GM19025 (cell line): ENCODE results near the gene TOMT.

ENCODE experiments used
- ATAC-seq: cut with Tn5 transposase; IDR thresholded peaks from one replicate; pipeline ENCODE4 v1.9.1; 2021; ENCODE audit warnings: mild to moderate bottlenecking, low read depth, moderate library complexity; ENCODE audit not compliant: unreplicated experiment

The TOMT gene

DNA sequence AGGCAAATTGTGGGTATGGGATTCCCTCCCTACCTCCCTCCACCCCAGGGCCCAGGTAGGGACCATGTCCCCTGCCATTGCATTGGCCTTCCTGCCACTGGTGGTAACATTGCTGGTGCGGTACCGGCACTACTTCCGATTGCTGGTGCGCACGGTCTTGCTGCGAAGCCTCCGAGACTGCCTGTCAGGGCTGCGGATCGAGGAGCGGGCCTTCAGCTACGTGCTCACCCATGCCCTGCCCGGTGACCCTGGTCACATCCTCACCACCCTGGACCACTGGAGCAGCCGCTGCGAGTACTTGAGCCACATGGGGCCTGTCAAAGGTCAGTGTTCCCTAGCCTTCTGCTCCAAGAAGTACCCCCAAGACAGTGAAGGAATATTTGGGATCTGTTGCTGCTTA lies at the start of gene TOMT:
Gene TOMT (plus strand): TSS at position 37 of the 400 bp plus-strand sequence. CDS start 28 bp downstream, at position 65.
- ATAC-seq, result no peak

- ATAC-seq, result no peak
Observed at GRCh38 chr11:72058416-72059034, 47.2 kb upstream of the TOMT start.

- ATAC-seq, result no peak
Observed at GRCh38 chr11:72061739-72062396, 43.9 kb upstream of the TOMT start.

GRCh38 chr11:72066855-72067254 lies 38.9 kb upstream of the TOMT start:
- no peak for ATAC-seq

GRCh38 chr11:72067266-72067665 lies 38.5 kb upstream of the TOMT start:
- ATAC-seq, result no peak

DNA sequence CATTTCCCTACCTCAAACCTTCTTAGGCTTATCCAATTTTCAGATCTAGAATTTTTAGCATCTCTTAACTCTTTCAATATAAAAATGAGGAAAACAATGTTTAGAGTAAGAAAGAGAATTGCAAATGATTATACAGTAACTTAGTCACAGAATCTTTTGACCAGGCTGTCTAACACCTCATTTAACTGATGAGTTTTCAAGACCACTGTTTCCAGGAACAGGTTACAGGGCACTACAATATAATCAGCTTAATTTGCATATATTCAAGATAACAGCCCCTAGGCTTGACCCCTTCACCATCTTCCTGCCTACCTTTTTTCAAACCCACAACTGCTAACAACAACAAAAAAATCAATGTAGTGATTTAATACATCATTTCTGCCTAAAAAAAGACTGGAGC lies 38.0 kb upstream of the TOMT start:
- ATAC-seq, result no peak

DNA sequence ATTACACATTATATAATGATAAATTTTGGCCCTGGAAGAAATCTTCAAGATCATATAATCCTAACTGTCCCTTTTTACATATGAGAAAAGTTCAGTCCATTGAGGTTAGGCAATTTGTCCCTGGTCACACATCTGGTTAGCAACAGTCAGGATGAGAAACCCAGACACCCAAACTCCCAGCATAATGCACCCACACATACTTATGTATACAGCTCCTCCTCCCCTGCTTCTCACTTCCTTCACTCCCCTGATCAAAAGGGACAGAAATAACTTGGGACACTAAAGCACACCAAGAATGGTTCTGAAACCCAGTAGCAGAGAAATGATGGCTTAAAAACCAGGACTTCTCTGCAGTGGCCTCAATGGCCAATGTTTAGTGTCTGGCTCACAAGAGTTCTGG lies 36.5 kb upstream of the TOMT start:
- ATAC-seq, result no peak

- ATAC-seq, result no peak
Observed at GRCh38 chr11:72069787-72070251, 35.9 kb upstream of the TOMT start.

DNA sequence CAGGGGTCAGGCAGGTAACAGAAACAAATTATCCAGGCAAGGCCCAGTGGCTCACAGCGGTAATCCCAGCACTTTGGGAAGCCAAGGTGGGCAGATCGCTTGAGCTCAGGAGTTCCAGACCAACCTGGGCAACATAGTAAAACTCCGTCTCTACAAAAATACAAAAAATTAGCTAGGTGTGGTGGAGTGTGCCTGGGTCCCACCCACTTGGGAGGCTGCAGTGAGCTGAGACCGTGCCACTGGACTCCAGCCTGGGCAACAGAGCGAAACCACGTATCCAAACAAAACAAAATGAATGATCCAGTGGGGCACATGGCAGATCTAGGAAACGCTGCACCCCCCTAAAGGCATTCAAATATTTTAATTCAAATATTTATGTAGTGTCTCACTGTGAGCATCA lies 35.2 kb upstream of the TOMT start:
- ATAC-seq, result no peak

DNA sequence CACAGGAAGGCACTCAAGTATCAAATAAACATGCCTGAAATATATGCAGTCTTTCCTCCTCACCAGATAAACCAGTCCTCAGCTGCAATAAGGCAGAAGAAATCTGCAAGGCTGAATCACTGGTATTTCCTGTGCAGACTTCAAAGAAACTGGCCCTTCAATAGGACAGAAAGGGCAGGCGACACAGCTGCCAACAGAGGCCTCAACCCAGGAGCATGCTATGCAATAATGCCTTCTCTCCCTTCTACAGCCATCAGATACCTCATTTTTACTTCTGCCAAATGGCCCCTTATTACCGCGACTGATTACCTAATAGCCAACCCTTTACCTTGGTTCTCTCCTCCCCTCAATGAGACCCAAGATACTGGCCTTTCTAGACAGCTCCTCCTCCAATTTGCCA lies 33.4 kb upstream of the TOMT start:
- ATAC-seq, result no peak

- no peak for ATAC-seq
Observed at GRCh38 chr11:72075109-72075508, 30.6 kb upstream of the TOMT start.

DNA sequence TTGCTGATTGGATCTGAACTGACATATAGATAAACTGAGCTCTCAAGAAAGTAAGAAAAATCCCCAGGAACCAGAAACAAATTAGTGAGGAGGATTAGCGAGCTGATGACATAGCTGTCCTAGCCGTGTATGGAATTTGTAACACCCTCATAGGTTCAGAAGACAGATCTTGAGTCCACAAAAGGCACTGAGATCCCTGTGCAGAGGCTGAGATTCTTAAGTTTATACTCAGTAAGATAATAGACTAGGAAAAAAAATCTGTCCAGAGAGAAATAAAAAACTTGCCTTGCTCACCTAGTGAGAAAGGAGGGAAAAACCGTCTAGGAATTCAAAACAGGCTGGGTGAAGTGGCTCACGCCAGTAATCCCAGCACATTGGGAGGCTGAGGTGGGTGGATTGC lies 30.0 kb upstream of the TOMT start:
- no peak for ATAC-seq

GRCh38 chr11:72078477-72078876 lies 27.2 kb upstream of the TOMT start:
- no peak for ATAC-seq

GRCh38 chr11:72079819-72080325 lies 25.9 kb upstream of the TOMT start:
- no peak for ATAC-seq

GRCh38 chr11:72080326-72081183 lies 25.2 kb upstream of the TOMT start, which contains the start of the genes LRRC51 and NUMA1:
TSS of gene LRRC51 (plus strand) at chr11:72080850. CDS start at chr11:72089084, 8,234 bp downstream.
TSS of gene NUMA1 (minus strand) at chr11:72080542. CDS start at chr11:72035943, 44,599 bp downstream.
- peak; percentile 94 for ATAC-seq

DNA sequence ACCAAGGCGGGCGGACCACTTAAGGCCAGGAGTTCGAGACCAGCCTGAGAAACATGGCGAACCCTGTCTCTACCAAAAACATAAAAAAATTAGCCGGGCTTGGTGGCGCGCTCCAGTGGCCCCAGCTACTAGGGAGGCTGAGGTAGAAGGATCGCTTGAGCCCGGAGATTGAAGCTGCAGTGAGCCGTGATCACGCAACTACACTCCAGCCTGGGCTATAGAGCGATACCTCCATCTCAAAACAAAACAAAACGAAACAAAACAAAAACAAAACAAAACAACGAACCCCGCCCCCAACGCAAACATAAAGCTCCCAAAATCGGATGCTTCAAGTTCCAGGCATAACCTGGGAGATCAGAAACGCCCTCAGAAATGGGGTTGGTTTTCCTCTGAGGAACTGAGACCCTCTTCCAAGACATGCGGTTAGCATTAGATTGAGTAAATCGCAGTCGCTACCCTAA lies 24.5 kb upstream of the TOMT start:
- no peak for ATAC-seq

DNA sequence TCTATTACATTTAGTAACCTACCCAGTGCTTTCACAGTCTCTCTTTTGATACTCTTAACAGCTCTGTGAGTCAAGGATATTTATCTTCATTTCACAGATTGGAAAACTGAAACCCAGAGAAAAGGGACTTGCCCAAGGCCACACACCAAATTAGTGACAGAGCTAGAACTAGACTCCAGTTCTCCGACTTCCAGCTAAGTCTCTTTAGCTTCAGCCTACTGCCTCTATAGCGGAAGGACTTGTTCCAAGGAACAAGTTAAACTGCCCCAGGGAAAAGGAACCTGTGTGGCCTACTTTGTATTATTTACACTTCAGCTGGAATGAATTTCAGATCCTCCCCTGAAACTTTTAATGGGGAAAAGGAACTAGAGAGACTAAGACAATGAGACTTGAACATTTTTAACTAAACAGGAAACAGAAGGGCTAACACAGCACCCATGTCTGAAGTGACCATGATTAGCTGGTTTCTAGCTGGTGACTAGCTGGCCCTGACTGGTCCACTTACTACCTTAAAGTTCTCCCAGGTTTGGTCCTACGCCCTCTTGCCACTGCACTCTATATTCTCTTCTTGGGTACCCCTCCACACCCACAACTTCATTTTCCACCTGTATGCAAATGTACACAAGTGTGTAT lies 23.8 kb upstream of the TOMT start:
- ATAC-seq, result no peak

DNA sequence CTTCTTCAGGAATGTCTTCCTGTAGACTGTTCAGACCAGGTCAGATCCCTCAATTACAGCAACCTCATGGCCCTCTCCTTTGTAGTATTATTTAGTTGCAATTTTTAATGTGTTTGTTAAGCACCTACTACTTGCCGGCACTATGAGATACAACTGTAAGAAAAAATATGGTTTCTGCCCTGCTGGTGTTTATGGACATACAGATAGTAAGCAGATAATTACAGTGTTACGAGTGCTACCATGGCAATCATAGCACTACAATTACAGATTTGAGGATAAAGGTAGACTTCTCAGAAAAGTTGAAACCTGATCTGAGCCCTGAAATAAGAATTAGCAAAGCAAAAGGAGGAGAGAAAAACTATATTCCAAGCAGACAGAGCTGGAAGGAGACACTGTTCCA lies 22.3 kb upstream of the TOMT start:
- ATAC-seq, result no peak

GRCh38 chr11:72084076-72084475 lies 21.6 kb upstream of the TOMT start:
- no peak for ATAC-seq

GRCh38 chr11:72084965-72085364 lies 20.8 kb upstream of the TOMT start:
- ATAC-seq, result no peak
